Suprapubic skin (tissue), 3 donors: ENCODE data around the gene ATF6.

Experiments
- CTCF ChIP-seq, 2 donors: fragments of 200-600 bp in 1 of 2; fragments of 450-650 bp in 1 of 2; sonication (generic) in 1 of 2; IDR thresholded peaks; one replicate each; pipeline ENCODE4 v1.5.1; 2016 to 2019; ENCODE audit warnings: antibody characterized with exemption in 2 of 2, mild to moderate bottlenecking in 1 of 2, moderate library complexity in 1 of 2
- EP300 ChIP-seq: sonication (generic); formaldehyde crosslinking; IDR thresholded peaks from one replicate; pipeline ENCODE4 v1.6.1; 2017; ENCODE audit warnings: antibody characterized with exemption

DNA sequence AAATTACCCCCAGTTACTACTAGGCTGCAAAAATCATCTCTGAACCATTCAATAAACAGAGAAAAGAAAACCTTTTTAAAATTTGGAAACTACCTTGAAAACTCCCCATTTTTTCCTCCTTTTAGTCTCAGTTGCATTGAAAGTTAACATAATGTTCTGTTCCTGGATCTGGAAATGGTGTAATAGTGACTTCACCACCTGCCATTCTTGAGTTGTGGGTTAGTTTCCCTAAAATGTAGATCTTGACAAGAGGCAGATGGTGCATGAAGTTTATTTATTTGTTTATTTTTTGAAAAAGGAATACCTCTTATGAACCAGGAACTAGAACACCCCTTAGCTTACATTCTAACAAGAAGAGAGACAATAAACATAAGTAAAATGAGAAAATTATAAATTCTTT is 72.8 kb downstream of the ATF6 start:
- TF ChIP-seq CTCF (IDR thresholded peaks at IDR 0.05) (no peak), EP300 (no peak)
